ENCODE results near the gene ARMC5.
"Not testable (repeated sequence)": the region's sequence is repeated elsewhere in the genome, so short reads cannot be mapped to it uniquely, and the experiment has no call there.

Gene ARMC5

DNA sequence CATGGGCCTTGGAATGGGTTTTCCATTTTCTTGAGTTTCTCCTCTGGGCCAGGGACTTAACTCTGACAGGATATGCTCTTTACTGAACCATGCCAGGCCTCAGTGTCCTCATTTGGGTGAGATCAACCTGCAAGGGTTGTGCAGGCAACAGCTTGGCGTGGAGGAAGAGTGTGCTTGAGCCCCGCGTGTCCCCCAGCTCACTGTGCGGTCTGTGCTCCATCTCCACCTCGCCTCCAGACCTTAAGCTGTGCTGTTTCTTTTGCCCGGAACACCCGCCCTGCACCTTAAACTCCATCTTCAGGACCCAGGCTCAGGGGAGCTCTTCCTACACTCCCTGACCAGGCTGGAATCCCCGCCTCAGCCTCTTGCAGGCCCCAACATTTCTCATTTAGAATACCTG lies 39.2 kb downstream of the ARMC5 start:
- no peak for FAIRE-seq
- DNase-seq (ENCODE audit: insufficient read length) = no peak
- no peak for TF ChIP-seq POLR2AphosphoS5 (IDR thresholded peaks at IDR 0.05; ENCODE audit: low read depth, low read length)
- TF ChIP-seq POLR2A (IDR thresholded peaks at IDR 0.05; ENCODE audit: low read depth, low read length) = no peak
- TF ChIP-seq TAF1 (IDR thresholded peaks at IDR 0.05; ENCODE audit: borderline replicate concordance, low read depth, low read length) = no peak

GRCh38 chr16:31499928-31500327 lies 40.6 kb downstream of the ARMC5 start:
- no peak for FAIRE-seq
- TF ChIP-seq POLR2A (IDR thresholded peaks at IDR 0.05; ENCODE audit: low read depth, low read length) (no peak), TAF1 (IDR thresholded peaks at IDR 0.05; ENCODE audit: borderline replicate concordance, low read depth, low read length) (no peak)

GRCh38 chr16:31501226-31501965 lies 42.1 kb downstream of the ARMC5 start:
- DNase-seq (ENCODE audit: insufficient read length) = no peak
- FAIRE-seq = no peak
- TF ChIP-seq TAF1 (IDR thresholded peaks at IDR 0.05; ENCODE audit: borderline replicate concordance, low read depth, low read length) = no peak
- no peak for TF ChIP-seq POLR2AphosphoS5 (IDR thresholded peaks at IDR 0.05; ENCODE audit: low read depth, low read length)
- TF ChIP-seq POLR2A (IDR thresholded peaks at IDR 0.05; ENCODE audit: low read depth, low read length) = no peak

More at GRCh38 chr16:31499928-31500327, 40.6 kb downstream of the ARMC5 start:
- no peak for DNase-seq (ENCODE audit: insufficient read length)

- DNase-seq (ENCODE audit: insufficient read length) (no peak), FAIRE-seq (no peak)
- TF ChIP-seq TAF1 (IDR thresholded peaks at IDR 0.05; ENCODE audit: borderline replicate concordance, low read depth, low read length) = no peak
- no peak for TF ChIP-seq POLR2A (IDR thresholded peaks at IDR 0.05; ENCODE audit: low read depth, low read length)
- TF ChIP-seq POLR2AphosphoS5 (IDR thresholded peaks at IDR 0.05; ENCODE audit: low read depth, low read length) = no peak
Measured at GRCh38 chr16:31501966-31502348, 42.7 kb downstream of the ARMC5 start.

DNA sequence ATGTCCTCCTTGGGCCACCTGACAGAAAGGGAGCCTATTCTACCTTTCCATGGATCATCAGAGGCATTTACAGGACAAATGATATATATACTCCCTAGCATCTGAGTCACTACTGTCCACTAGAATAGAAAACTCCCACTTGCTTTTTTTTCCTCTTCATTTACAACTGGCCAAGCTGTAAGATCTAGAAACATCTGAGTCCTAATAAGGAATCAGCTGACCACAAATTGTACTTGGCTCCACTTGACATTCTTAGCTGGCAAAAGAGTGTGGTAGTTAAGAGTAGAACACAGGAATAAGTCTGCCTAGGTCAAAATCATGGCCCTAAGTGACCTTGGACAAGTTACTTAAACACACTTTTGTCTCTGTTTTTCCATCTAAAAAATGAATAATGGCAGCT lies 43.7 kb downstream of the ARMC5 start:
- FAIRE-seq = no peak
- TF ChIP-seq POLR2A (IDR thresholded peaks at IDR 0.05; ENCODE audit: low read depth, low read length) (no peak), POLR2AphosphoS5 (IDR thresholded peaks at IDR 0.05; ENCODE audit: low read depth, low read length) (no peak), TAF1 (IDR thresholded peaks at IDR 0.05; ENCODE audit: borderline replicate concordance, low read depth, low read length) (no peak)
- no peak for DNase-seq (ENCODE audit: insufficient read length)

- DNase-seq (ENCODE audit: insufficient read length); FAIRE-seq: not testable (repeated sequence)
Measured at GRCh38 chr16:31503555-31503954, 44.3 kb downstream of the ARMC5 start.

- TF ChIP-seq POLR2A (IDR thresholded peaks at IDR 0.05; ENCODE audit: low read depth, low read length) (no peak), POLR2AphosphoS5 (IDR thresholded peaks at IDR 0.05; ENCODE audit: low read depth, low read length) (no peak), TAF1 (IDR thresholded peaks at IDR 0.05; ENCODE audit: borderline replicate concordance, low read depth, low read length) (no peak)
- DNase-seq (ENCODE audit: insufficient read length) (no peak), FAIRE-seq (no peak)
Measured at GRCh38 chr16:31504159-31504558, 44.9 kb downstream of the ARMC5 start.

- peak; percentile 46 for FAIRE-seq
- TF ChIP-seq TAF1 (IDR thresholded peaks at IDR 0.05; ENCODE audit: borderline replicate concordance, low read depth, low read length) (no peak), POLR2AphosphoS5 (IDR thresholded peaks at IDR 0.05; ENCODE audit: low read depth, low read length) (no peak), POLR2A (IDR thresholded peaks at IDR 0.05; ENCODE audit: low read depth, low read length) (no peak)
- DNase-seq (ENCODE audit: insufficient read length) = no peak
Measured at GRCh38 chr16:31505483-31505882, 46.2 kb downstream of the ARMC5 start.

DNA sequence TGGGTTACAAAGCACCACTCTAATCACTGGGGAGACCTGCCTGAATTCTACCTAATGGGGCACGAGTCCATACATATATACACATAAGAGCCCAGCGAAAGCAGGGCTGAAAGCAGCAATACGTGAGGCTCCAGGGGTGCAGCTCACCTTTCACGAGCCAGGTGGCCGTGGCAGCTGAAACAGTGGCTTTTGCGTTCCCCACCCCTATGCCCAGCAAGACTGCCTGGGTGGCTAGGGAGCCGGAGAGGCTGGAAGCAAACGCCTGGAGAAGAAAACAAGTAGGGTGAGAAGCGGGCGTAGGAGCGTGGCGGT lies 48.3 kb downstream of the ARMC5 start:
- no peak for TF ChIP-seq POLR2AphosphoS5 (IDR thresholded peaks at IDR 0.05; ENCODE audit: low read depth, low read length)
- TF ChIP-seq TAF1 (IDR thresholded peaks at IDR 0.05; ENCODE audit: borderline replicate concordance, low read depth, low read length) = no peak
- no peak for TF ChIP-seq POLR2A (IDR thresholded peaks at IDR 0.05; ENCODE audit: low read depth, low read length)
- FAIRE-seq (no peak), DNase-seq (ENCODE audit: insufficient read length) (no peak)

DNA sequence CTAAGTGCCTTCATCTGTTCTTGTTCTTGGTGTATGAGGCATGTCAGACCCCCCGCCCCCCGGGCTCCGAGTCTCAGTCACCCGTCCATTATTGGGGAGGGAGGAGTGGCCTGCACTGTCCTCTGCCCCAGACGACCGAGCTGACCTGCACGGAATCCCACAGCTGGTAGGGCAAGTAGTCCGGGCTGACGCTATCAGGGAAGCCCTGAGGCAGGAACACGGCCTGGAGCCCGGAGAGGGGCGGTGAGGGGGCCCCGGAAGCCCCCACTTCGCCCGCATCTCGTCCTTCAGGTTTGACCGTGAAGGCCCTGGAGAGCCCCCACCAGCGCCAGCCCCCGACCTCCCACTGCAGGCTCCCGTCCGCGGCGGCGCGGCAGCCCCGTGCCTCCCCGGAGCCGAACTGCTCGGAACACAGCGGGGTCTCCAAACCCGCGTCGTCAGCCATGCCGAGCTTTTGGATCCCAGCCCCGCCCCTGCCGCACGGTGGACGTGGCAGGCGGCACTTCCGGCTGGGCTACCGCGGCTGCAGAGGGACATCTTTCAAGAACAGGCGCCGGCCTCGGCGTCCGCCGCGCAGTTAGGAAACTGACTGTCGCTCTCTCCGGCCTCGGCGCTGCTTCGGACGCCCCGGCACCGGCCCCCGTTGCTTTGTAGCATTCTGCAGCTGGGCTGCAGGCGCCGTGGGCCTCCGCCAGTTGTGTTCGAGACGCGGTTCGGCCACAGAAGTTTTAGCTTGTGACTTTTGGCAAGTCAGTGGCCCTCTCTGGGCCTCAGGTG lies 48.8 kb downstream of the ARMC5 start, which contains the start of gene RUSF1:
TSS of gene RUSF1 (minus strand) at position 463 of the 777 bp plus-strand sequence. CDS start at position 445, 18 bp downstream.
- peak; percentile 90 for TF ChIP-seq POLR2A (IDR thresholded peaks at IDR 0.05; ENCODE audit: low read depth, low read length)
- TF ChIP-seq TAF1 (IDR thresholded peaks at IDR 0.05; ENCODE audit: borderline replicate concordance, low read depth, low read length) = peak; percentile 58
- TF ChIP-seq POLR2AphosphoS5 (IDR thresholded peaks at IDR 0.05; ENCODE audit: low read depth, low read length) = peak; percentile 85
- peak; percentile 40 for FAIRE-seq
- DNase-seq (ENCODE audit: insufficient read length) = peak; percentile 75

GRCh38 chr16:31508706-31509195 lies 49.5 kb downstream of the ARMC5 start:
- DNase-seq (ENCODE audit: insufficient read length) = no peak
- TF ChIP-seq POLR2AphosphoS5 (IDR thresholded peaks at IDR 0.05; ENCODE audit: low read depth, low read length) (no peak), POLR2A (IDR thresholded peaks at IDR 0.05; ENCODE audit: low read depth, low read length) (no peak), TAF1 (IDR thresholded peaks at IDR 0.05; ENCODE audit: borderline replicate concordance, low read depth, low read length) (no peak)

GRCh38 chr16:31513126-31513525 lies 53.8 kb downstream of the ARMC5 start:
- FAIRE-seq (no peak), DNase-seq (ENCODE audit: insufficient read length) (no peak)
- no peak for TF ChIP-seq POLR2A (IDR thresholded peaks at IDR 0.05; ENCODE audit: low read depth, low read length)
- no peak for TF ChIP-seq POLR2AphosphoS5 (IDR thresholded peaks at IDR 0.05; ENCODE audit: low read depth, low read length)
- no peak for TF ChIP-seq TAF1 (IDR thresholded peaks at IDR 0.05; ENCODE audit: borderline replicate concordance, low read depth, low read length)

More at GRCh38 chr16:31508706-31509195, 49.5 kb downstream of the ARMC5 start:
- no peak for FAIRE-seq
